Measurements from ENCODE around the gene TLE6. TPM values are rescaled to one million over a fixed set of nuclear protein-coding genes. Genes with fewer than 3 reads are reported as not detected.
A peak's percentile ranks its signal among the peaks of the same experiment; 100 is the strongest.

Gene TLE6
- total and polyA plus RNA-seq, 10 of the 15 experiments (the other 5 are each of a cell fraction or from before 2014, with no cell fraction given), result 2.7 to 13.8 (median 6.4) TPM

GRCh38 chr19:2944775-2945574, 32.4 kb upstream of the TLE6 start, which contains the start of gene ZNF77 (continued):
- TF ChIP-seq KLF5 (IDR thresholded peaks at IDR 0.05; ENCODE audit: partially characterized antibody) (peak; percentile 67), ZNF592 (IDR thresholded peaks at IDR 0.05) (no peak), POU2F2 (IDR thresholded peaks at IDR 0.05; ENCODE audit: borderline replicate concordance, low read depth, low read length) (peak; percentile 54; the same call in 1 of the 3 replicates), NR2C1 (IDR thresholded peaks at IDR 0.05) (no peak), SIX5 (IDR thresholded peaks at IDR 0.05; ENCODE audit: low read depth, low read length, severe bottlenecking) (peak; percentile 32), SKIL (IDR thresholded peaks at IDR 0.05; ENCODE audit: low read depth, poor library complexity, severe bottlenecking) (peak; percentile 79), NBN (IDR thresholded peaks at IDR 0.05) (peak; percentile 87), POLR2AphosphoS2 (IDR thresholded peaks at IDR 0.05; ENCODE audit: low read depth, low read length) (peak; percentile 60; the same call in 1 of the 2 replicates), MAX (IDR thresholded peaks at IDR 0.05; ENCODE audit: low read depth, low read length) (peak; percentile 61; the same call in 1 of the 2 replicates), FOS (IDR thresholded peaks at IDR 0.05; ENCODE audit: borderline replicate concordance, extremely low read depth, insufficient read length) (peak; percentile 100), HCFC1 (IDR thresholded peaks at IDR 0.05; ENCODE audit: low read length) (no peak), IKZF1 (conservative IDR thresholded peaks at IDR 0.05) (peak; percentile 54; the same call in 1 of the 2 replicates), STAT1 (conservative IDR thresholded peaks at IDR 0.05) (0 out of 2 replicates have a peak, but pooled peaks have one; percentile 24), RFX5 (IDR thresholded peaks at IDR 0.05; ENCODE audit: low read depth, low read length) (peak; percentile 72), ZBED1 (IDR thresholded peaks at IDR 0.05; ENCODE audit: borderline replicate concordance) (no peak), ATF7 (IDR thresholded peaks at IDR 0.05; ENCODE audit: low read depth) (peak; percentile 78), BCL11A (IDR thresholded peaks at IDR 0.05; ENCODE audit: low read depth, low read length) (no peak), MEF2B (IDR thresholded peaks at IDR 0.05; ENCODE audit: partially characterized antibody, poor library complexity, severe bottlenecking) (peak; percentile 35), SMAD5 (IDR thresholded peaks at IDR 0.05; ENCODE audit: low read depth) (no peak), PML (IDR thresholded peaks at IDR 0.05; ENCODE audit: low read length) (no peak), CREB1 (IDR thresholded peaks at IDR 0.05; ENCODE audit: low read depth) (peak; percentile 87), PKNOX1 (IDR thresholded peaks at IDR 0.05) (peak; percentile 98), ELK1 (IDR thresholded peaks at IDR 0.05; ENCODE audit: low read depth, low read length) (no peak)

Data from GM12878 (cell line).